Midbrain (tissue), 1 donor: Measurements from ENCODE around the gene TRIM62.
A peak's percentile ranks its signal among the peaks of the same experiment; 100 is the strongest.

Experiments used
- DNase-seq: peaks from one replicate; lab custom pipeline; 2025; lab: John Stamatoyannopoulos, UW

The TRIM62 gene

GRCh38 chr1:33181921-33182341 lies at the start of gene TRIM62:
TSS of gene TRIM62 (minus strand) at chr1:33182043. CDS start at chr1:33181432, 611 bp downstream.
- DNase-seq, result peak; percentile 96

DNA sequence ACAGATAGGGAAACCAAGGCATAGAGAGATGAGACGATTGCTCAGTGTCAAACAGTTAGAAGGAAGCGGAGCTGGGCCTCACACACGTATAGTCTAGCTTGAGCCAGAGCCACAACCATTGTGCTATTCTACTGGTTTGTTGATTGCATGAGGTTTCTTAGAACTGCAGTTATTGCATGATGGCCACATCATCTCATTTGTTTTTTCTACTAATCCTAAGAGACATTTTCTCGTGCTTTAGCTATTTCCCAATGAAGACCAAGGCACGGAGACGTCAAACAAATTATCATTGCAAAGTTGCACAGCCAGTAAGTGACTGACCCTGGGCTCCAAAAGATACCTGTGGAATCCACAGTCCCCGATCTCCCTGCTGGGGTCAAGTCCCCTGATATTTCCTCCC lies 49.3 kb upstream of the TRIM62 start:
- no peak for DNase-seq

DNA sequence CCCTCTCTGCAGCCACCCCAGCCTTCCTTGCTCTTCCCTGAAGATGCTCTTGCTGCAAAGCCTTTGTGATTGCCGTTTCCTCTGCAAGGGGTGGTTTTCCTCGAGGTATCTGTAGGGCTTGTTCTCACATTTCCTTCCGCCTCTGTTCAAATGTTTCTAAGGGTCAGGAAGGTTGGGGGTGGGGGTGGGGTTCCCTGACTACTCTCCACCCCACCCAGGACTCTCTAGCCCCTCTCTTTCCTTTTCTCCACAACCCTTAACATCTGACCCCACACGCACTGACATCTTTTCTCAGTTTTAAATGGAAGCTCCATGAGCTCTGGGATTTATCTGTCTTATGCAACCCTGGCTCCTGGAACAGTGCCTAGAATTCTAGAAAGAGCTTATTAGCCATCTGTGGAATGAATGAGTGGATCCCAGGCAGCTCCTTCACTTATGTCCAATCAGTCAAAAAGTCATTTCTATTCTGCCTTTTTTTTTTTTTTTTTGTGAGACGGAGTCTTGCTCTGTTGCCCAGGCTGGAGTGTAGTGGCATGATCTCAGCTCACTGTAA lies 47.2 kb upstream of the TRIM62 start:
- DNase-seq, result no peak

DNA sequence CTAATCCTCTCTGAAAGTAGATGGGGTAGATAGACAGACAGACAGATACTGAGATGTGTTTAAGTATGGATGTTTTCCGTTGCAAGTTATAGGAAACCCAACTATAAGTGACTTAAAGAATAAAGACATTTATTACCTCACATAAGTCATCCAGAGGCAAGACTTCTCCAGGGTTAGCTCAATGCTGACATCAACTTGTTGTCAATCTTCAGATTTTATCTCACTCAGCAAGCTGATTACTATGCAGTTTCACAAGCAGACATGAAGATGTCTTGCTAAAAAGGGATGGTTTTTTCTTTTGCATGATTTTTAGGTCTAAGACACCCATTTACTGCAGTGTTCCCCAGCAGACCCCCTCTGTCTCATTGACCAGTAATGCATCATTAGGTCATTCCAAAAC lies 43.7 kb upstream of the TRIM62 start:
- DNase-seq, result no peak

DNA sequence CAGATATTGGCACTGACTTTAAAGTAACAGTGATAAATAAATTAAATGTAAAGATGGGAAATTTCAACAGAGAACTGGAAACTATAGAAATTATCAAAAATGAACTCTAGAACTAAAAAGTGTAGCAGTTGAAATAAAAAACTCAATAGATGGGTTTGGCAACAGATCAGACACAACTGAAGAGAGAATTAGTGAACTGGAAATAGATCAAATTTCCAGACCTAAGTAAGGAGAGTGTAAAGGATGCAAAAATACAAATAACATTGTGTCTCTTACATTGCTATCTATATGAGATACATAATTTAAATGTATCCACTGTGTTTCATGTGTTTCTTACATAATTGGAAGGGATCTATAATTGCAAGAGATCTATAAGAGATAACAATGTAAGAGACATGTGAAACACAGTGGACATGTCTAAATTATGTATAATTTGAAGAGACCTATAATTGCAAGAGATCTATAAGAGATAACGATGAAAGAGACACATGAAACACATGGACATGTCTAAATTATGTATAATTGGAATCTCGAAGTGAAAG lies 42.4 kb upstream of the TRIM62 start:
- DNase-seq, result no peak

DNA sequence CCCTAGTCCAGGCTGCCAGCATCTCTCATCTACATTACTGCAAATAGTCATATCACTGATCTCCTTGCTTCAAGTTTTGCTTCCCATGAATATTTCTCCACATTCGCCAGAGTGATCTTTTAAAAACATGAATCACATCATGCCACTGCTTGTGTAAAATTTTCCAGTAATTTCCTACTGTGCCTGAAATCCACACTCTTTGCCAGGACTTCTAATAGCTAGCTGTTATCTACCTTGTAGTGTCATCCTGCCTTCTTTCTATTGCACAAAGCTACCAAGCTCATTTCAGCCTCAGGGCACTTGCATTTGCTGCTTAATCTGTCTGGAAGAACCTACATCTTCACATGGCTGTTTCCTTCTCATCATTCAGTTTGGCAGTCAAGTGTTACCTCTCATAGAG lies 40.5 kb upstream of the TRIM62 start:
- no peak for DNase-seq

DNA sequence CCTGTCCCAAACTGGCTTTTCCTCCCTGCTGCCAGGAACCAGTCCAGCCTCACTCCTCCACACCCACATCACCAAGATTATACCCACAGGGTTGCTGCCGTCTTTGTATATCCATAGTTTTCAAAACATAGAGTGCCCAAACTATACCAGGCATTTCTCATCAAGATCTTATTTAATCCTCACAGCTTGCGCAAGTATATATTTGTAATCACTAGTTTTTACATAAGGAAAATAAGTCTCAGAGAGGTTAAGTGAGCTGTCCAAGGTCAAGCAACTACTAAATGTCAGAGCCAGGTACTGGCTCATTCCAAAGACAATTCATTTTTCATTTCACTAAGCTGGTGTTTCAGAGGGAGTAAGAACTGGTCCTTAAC lies 39.5 kb upstream of the TRIM62 start:
- no peak for DNase-seq

GRCh38 chr1:33220676-33221384 lies 39.0 kb upstream of the TRIM62 start:
- DNase-seq, result no peak

DNA sequence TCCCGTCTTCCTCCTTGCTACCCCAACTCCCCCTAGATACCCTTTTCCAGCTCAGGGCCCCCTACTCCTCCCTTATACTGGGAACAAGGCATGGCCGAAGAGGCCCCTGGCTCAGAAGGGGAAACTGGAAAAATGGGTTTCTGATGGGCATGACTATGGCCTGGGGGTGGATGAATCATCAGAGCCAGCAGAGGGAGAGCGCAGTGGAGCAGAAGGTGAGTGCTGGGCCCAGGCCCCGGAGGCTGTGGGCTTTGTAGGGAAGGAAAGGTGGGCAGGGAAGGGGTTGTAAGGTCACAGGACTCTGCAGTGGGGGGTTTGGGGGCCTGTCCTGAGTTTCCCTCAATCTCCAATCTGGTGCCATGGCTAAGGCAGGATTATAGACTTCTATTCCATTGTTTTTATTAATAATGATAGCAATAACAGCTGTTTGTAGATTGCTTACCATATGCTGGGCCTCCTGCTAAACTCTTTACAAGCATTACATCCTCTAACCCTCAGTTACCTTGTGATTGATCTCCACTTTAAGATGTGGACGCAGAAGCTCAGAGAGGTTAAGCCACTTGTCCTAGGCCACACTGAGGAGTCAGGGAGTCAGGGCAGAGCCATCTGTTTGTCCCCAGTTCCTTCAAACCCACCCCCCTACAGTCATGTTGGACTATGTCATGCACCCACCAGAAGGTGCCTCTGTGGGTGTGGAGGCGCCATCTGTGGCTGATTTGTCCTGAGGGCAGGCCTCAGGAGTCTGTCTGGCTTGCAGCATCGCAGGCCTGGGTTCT lies 38.2 kb upstream of the TRIM62 start:
- DNase-seq, result no peak

- DNase-seq, result no peak
Measured at GRCh38 chr1:33211972-33212371, 30.1 kb upstream of the TRIM62 start.

DNA sequence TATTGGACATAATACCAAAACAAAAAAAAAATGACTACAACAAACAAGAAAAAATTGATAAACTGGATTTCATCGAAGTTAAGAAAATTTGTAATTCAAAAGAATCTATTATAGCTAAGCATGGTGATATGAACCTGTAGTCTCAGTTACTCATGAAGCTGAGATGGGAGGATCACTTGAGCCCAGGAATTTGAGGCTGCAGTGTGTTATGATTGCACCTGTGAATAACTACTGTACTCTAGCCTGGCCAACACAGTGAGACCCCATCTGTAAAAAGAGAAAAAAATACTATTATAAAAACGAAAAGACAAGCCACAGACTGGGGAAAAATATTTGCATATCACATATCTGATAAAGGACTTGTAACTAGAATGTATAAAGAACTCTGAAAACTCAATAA lies 24.5 kb upstream of the TRIM62 start:
- DNase-seq, result no peak

DNA sequence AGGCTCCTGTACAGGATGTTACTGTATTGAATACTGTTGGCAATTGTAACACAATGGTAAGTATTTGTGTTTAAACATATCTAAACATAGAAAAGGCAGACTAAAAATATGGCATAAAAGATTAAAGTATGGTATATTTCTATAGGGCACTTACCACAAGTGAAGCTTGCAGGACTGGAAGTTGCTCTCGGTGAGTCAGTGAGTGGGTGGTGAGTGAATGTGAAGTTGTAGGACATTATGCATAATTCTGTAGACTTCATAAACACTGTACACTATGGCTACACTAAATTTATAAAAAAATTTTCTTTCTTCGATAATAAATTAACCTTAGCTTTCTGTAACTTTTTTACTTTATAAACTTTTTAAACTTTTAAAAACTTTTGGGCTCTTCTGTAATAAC lies 13.7 kb upstream of the TRIM62 start:
- DNase-seq, result no peak

- no peak for DNase-seq
Measured at GRCh38 chr1:33191731-33192275, 10.0 kb upstream of the TRIM62 start.

- DNase-seq, result no peak
Measured at GRCh38 chr1:33190701-33191100, 8.9 kb upstream of the TRIM62 start.

DNA sequence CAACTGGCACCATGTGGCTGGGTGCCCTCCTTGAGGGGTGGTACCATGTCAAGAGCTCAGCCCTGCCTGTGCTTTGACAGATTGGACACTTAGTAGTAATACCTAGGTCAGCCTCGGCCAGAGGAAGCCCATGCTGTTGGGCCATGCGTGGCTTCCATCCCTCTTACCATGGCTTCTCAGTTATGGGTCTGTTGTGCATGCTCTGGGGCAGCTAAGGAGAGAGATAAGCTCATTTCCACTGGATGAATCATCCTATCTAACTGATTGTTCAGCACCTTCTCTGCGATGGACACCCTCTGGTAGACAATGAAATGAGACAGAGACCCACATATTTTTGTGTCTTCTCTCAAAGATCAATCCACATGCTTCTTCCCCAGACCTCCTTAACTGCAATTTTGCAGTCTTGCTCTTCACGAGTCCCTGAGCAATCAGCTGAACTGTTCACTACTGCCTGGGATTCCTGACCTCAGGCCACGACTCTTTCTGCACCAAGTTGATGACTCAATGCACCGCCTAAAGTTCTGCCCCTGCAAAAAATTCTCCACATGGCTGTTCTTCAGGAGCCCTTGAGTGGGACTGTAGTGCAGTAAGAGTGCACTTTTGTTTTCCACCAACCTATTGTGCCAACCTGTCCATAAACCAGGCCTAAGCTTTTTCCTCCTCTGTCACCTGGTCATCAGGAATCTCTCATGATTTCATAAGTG lies 6.9 kb upstream of the TRIM62 start:
- DNase-seq, result no peak

DNA sequence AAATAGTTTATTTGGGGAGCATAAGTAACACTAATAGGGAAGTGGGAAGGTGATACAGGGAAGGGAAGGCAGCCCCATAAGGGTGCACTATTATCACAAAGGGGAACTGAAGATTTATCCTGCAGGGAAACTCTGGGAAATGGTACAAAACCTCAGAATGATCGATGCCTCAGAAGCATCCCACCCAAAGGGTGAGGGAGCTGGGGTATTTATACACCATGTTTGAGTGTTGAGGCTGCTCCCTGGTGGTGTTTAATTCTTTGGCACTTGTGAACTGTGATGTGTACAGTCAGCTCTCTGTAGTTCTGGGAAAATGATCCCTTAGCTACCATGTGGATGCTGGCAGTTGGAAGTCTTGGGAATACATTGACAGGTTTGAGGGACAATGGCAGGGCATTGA lies 5.1 kb upstream of the TRIM62 start:
- no peak for DNase-seq

DNA sequence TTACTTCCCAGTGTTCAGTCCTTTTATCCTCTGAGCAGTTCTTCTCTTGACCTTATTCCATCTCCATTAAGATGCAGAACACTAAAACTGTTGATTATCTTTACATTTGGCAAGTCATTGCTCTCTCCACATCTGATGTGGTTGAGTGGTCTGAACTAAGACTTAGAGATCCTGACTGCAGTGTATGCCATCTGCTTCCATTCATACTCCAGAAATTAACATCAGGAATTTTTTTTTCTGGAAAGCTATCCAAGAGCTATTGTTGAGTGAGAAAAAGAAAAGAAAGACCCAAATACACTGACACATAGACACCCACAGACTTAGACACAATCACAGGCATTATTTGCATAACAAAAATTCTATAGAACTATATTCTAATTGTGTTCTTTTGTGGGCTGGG lies 3.7 kb upstream of the TRIM62 start:
- DNase-seq, result no peak

- no peak for DNase-seq
Measured at GRCh38 chr1:33183306-33183705, 1.5 kb upstream of the TRIM62 start.

DNA sequence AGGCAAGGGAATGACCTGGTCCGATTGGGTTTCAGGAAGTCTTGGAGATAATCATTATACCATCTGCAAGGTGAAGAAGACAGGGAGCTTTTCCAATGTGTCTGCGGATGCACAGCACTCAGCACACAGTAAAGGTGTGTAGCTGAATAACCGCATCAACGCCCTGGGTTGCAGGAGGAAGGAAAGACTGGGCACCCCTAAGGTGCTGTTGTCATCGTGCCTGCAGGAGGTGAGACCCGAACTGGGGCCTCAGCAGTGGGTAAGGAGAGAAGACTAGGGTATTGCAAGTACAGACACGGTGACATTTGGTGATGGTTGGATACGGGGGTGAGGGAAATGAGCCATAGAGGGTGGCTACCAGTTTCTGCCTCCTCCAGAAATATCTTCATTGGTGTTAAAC lies 1.1 kb upstream of the TRIM62 start:
- no peak for DNase-seq

- no peak for DNase-seq
Measured at GRCh38 chr1:33182401-33182841, 578 bp upstream of the TRIM62 start.

- DNase-seq, result peak; percentile 89
Measured at GRCh38 chr1:33180911-33181890, 642 bp downstream of the TRIM62 start.
